ENCODE data around the gene SAMD4A. TPM values are rescaled to one million over a fixed set of nuclear protein-coding genes. Genes with fewer than 3 reads are reported as not detected.

Gene SAMD4A
- total RNA-seq, 2 donors from 2014 or later: 1.9 to 8.0 TPM

DNA sequence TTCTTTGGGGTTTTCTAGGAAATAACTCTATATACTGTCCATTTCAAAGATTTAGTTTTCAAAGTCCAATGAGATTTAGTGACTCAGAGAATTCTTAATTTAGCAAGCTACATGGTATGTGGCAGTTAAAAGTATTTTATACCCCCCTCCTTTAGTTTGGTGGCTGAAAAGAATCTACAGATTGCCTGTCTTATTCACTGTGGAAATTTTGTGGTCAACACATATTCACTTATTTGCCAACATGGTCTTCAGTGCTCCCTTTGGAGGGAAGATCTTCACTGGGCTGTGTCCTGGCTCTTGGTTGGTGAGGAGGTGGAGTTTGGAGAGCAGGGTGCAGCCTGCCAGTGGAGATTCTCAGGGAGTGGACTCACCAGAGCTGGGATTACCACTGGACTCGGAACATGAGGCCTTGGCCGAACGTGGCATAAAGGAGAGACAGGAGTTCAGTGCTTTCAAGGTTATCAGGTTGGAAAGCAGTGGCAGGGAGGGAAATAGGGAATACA, 39.8 kb downstream of the SAMD4A start:
- 83 to 91% methylated on average over 1 to 3 of the region's 3 CpGs for WGBS, 2 experiments (ENCODE audit: insufficient coverage in 1 of 2, insufficient read length in 1 of 2)
- TF ChIP-seq, protein P1, sequence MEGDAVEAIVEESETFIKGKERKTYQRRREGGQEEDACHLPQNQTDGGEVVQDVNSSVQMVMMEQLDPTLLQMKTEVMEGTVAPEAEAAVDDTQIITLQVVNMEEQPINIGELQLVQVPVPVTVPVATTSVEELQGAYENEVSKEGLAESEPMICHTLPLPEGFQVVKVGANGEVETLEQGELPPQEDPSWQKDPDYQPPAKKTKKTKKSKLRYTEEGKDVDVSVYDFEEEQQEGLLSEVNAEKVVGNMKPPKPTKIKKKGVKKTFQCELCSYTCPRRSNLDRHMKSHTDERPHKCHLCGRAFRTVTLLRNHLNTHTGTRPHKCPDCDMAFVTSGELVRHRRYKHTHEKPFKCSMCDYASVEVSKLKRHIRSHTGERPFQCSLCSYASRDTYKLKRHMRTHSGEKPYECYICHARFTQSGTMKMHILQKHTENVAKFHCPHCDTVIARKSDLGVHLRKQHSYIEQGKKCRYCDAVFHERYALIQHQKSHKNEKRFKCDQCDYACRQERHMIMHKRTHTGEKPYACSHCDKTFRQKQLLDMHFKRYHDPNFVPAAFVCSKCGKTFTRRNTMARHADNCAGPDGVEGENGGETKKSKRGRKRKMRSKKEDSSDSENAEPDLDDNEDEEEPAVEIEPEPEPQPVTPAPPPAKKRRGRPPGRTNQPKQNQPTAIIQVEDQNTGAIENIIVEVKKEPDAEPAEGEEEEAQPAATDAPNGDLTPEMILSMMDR (conservative IDR thresholded peaks at IDR 0.05): no peak
- Mint-ChIP-seq H3K4me1 (no peaks in the 10 kb centered on the region), H3K4me3 (no peak overlapping the region), H3K27ac (no peak overlapping the region), H3K36me3 (ENCODE audit: low read depth) (no peaks in the 10 kb centered on the region), H3K27me3 (ENCODE audit: insufficient read depth) (no peaks in the 10 kb centered on the region), H3K9me3 (no peaks in the 10 kb centered on the region)
- Histone ChIP-seq H3K4me3 (ENCODE audit: low read length) (no peak overlapping the region), H3K9ac (ENCODE audit: extremely low read depth, low read length, poor library complexity, severe bottlenecking) (no peak overlapping the region), H3K27ac (ENCODE audit: low read depth, low read length) (no peak overlapping the region), H3K27me3 (ENCODE audit: control insufficient read depth, insufficient read depth, low read length, poor library complexity, severe bottlenecking) (no peaks in the 10 kb centered on the region), H3K36me3 (ENCODE audit: control insufficient read depth, insufficient read depth, low read length) (no peaks in the 10 kb centered on the region), H3K4me1 (ENCODE audit: control insufficient read depth, insufficient read depth, low read length) (no peaks in the 10 kb centered on the region), H3K9me3 (ENCODE audit: control insufficient read depth, low read length) (no peaks in the 10 kb centered on the region)
- DNase-seq: no peak

DNA sequence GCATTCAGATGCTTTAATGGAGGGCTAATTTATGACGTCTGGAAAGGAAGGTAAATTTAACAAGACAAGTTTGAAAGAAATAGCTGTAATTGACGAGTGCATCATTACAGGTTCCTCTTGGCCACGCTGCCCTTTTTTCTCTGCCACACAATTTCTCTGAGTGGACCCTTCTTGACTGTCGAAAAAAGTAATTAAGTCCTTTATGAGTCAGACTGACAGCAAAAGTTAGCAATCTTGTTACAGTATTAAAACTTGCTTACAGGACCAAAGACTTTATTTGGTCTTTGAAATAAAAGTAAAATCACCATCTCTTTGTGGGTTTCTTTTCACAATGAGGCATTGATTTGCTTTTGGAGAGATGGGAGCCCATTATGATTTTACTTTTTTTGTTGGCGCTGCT, 42.6 kb downstream of the SAMD4A start:
- WGBS, 2 experiments (ENCODE audit: insufficient coverage in 1 of 2, insufficient read length in 1 of 2): 85 to 90% methylated on average over 4 to 5 of the region's 5 CpGs

DNA sequence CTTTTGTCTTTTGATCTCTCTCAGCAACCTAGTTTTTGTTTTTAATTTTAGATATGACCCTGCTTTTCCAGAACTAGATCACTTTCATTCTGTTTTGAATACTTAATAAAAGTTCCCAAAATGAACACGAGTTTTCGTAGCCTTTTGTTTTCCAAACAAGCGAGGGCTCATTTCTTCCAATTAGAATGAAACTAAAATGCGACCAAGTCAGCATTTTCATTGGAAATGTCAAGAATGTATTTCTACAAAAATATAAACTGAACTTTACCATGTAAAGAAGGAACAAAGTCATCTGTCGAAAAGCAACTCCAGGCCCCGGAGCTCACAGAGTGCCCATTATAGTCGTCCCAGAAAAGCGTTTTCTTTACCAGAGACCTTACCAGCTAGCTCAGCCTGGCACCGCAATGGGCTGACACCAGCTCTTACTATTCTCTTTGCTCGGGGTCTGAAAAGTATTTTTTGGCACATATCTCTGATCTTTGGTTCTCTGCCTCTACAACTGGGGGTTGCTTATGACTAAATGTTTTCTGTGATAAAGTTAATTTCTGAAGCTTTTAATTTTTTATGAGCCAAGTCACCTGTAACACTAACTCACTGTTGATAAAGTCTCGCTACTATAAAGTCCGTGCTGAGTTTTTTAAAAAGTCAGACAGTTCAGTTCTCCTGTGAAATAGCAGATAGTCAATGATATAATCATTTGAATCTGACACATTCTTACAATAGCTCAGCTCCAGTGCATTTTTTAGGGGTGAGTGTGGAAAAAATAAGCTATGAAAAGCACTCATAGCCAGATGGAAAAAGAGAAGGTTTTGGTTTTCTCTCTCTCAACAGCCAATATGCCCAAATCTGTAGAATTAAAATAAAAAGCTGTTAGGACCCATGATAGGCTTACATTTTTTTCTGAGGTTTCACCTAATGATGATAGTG, 43.4 kb downstream of the SAMD4A start:
- H3K36me3 ChIP-seq (ENCODE audit: control insufficient read depth, insufficient read depth, low read length): no peaks in the 10 kb centered on the region
- no peaks in the 10 kb centered on the region for H3K4me1 Mint-ChIP-seq
- 93 to 100% methylated on average over 7 to 12 of the region's 12 CpGs for WGBS, 2 experiments (ENCODE audit: insufficient coverage in 1 of 2, insufficient read length in 1 of 2)
- H3K9ac ChIP-seq (ENCODE audit: extremely low read depth, low read length, poor library complexity, severe bottlenecking): no peak overlapping the region
- no peaks in the 10 kb centered on the region for H3K9me3 Mint-ChIP-seq
- no peak for DNase-seq
- TF ChIP-seq, protein P1 (conservative IDR thresholded peaks at IDR 0.05): no peak
- H3K36me3 Mint-ChIP-seq (ENCODE audit: low read depth): no peaks in the 10 kb centered on the region
- no peaks in the 10 kb centered on the region for H3K4me1 ChIP-seq (ENCODE audit: control insufficient read depth, insufficient read depth, low read length)
- no peak overlapping the region for H3K4me3 Mint-ChIP-seq
- H3K27me3 ChIP-seq (ENCODE audit: control insufficient read depth, insufficient read depth, low read length, poor library complexity, severe bottlenecking): no peaks in the 10 kb centered on the region
- H3K27ac ChIP-seq (ENCODE audit: low read depth, low read length): no peak overlapping the region
- H3K4me3 ChIP-seq (ENCODE audit: low read length): no peak overlapping the region
- H3K27me3 Mint-ChIP-seq (ENCODE audit: insufficient read depth): no peaks in the 10 kb centered on the region
- H3K9me3 ChIP-seq (ENCODE audit: control insufficient read depth, low read length): no peaks in the 10 kb centered on the region
- no peak overlapping the region for H3K27ac Mint-ChIP-seq

More for the DNA sequence above, 42.6 kb downstream of the SAMD4A start:
- no peak overlapping the region for H3K27ac Mint-ChIP-seq
- no peak overlapping the region for H3K4me3 Mint-ChIP-seq
- Histone ChIP-seq H3K9ac (ENCODE audit: extremely low read depth, low read length, poor library complexity, severe bottlenecking) (no peak overlapping the region), H3K9me3 (ENCODE audit: control insufficient read depth, low read length) (no peaks in the 10 kb centered on the region), H3K27ac (ENCODE audit: low read depth, low read length) (no peak overlapping the region), H3K36me3 (ENCODE audit: control insufficient read depth, insufficient read depth, low read length) (no peaks in the 10 kb centered on the region), H3K4me1 (ENCODE audit: control insufficient read depth, insufficient read depth, low read length) (no peaks in the 10 kb centered on the region), H3K4me3 (ENCODE audit: low read length) (no peak overlapping the region), H3K27me3 (ENCODE audit: control insufficient read depth, insufficient read depth, low read length, poor library complexity, severe bottlenecking) (no peaks in the 10 kb centered on the region)
- TF ChIP-seq, protein P1 (conservative IDR thresholded peaks at IDR 0.05): no peak
- H3K9me3 Mint-ChIP-seq: no peaks in the 10 kb centered on the region
- H3K27me3 Mint-ChIP-seq (ENCODE audit: insufficient read depth): no peaks in the 10 kb centered on the region
- no peaks in the 10 kb centered on the region for H3K4me1 Mint-ChIP-seq
- DNase-seq: no peak
- H3K36me3 Mint-ChIP-seq (ENCODE audit: low read depth): no peaks in the 10 kb centered on the region
